PC-3 (cell line): ENCODE results near the gene DCHS1. TPM values are rescaled to one million over a fixed set of nuclear protein-coding genes. Genes with fewer than 3 reads are reported as not detected.
"Not testable (repeated sequence)": the region's sequence is repeated elsewhere in the genome, so short reads cannot be mapped to it uniquely, and the experiment has no call there.

Experiments
- ATAC-seq: fragments of 200-7000 bp; cut with Tn5 transposase; 2 replicates; pipeline ENCODE4 v1.9.1; 2020; ENCODE audit warnings: mild to moderate bottlenecking, moderate library complexity
- Bru-seq: library from RNA; stranded (reverse); fragments of 400-500 nt; gene quantifications from one replicate; lab custom pipeline; 2021; lab: Mats Ljungman, UMichigan
- BruChase-seq, 2 experiments: library from RNA; stranded (reverse); fragments of 400-500 nt; gene quantifications; one replicate each; lab custom pipeline; 2021; lab: Mats Ljungman, UMichigan
- BruUV-seq: library from RNA; stranded (reverse); fragments of 400-500 nt; replicated peaks from 2 replicates; lab custom pipeline; 2021; lab: Mats Ljungman, UMichigan
- CTCF ChIA-PET: fragments of 300-600 bp; sonication (Branson Sonifier 250); formaldehyde crosslinking; loops from one replicate; lab custom pipeline; 2022; ENCODE audit warnings: antibody characterized with exemption; lab: Charles Lee
- POLR2A ChIA-PET: fragments of 300-600 bp; sonication (Branson Sonifier 250); formaldehyde crosslinking; loops from one replicate; lab custom pipeline; 2022; ENCODE audit warnings: antibody characterized with exemption; ENCODE audit not compliant: unreplicated experiment; lab: Charles Lee
- DNase-seq: peaks from one replicate; pipeline ENCODE4 v3.0.0-alpha.2; 2015
- H2AFZ ChIP-seq: fragments of 300-600 bp; sonication (generic); 2 replicates; pipeline ENCODE4 v1.6.0; 2016; ENCODE audit warnings: antibody characterized with exemption, low read length
- H3F3A ChIP-seq: fragments of 300-600 bp; sonication (generic); one replicate; pipeline ENCODE4 v1.6.0; 2017; ENCODE audit warnings: antibody characterized with exemption, low read length, control low read depth, mild to moderate bottlenecking; ENCODE audit not compliant: unreplicated experiment
- H3K27ac ChIP-seq: fragments of 300-600 bp; sonication (generic); 2 replicates; pipeline ENCODE4 v1.5.1; 2016; ENCODE audit warnings: mild to moderate bottlenecking, low read length
- H3K27me3 ChIP-seq: fragments of 300-600 bp; sonication (generic); 2 replicates; pipeline ENCODE4 v1.6.1; 2016; ENCODE audit warnings: low read length, mixed read lengths
- H3K36me3 ChIP-seq: fragments of 300-600 bp; sonication (generic); 2 replicates; pipeline ENCODE4 v1.6.1; 2016; ENCODE audit warnings: low read depth, mixed run types, low read length, mixed read lengths
- H3K4me1 ChIP-seq: fragments of 300-600 bp; sonication (generic); 2 replicates; pipeline ENCODE4 v1.5.1; 2016; ENCODE audit warnings: low read length; ENCODE audit not compliant: insufficient read depth
- H3K4me2 ChIP-seq: fragments of 300-600 bp; sonication (generic); 2 replicates; pipeline ENCODE4 v1.6.0; 2016; ENCODE audit warnings: low read length
- H3K4me3 ChIP-seq: fragments of 300-600 bp; sonication (generic); 2 replicates; pipeline ENCODE4 v1.5.1; 2016; ENCODE audit warnings: mild to moderate bottlenecking, low read length, mixed read lengths
- H3K79me2 ChIP-seq: fragments of 300-600 bp; sonication (generic); 2 replicates; pipeline ENCODE4 v1.6.1; 2017; ENCODE audit warnings: low read length, mixed read lengths
- H3K9ac ChIP-seq: fragments of 300-600 bp; sonication (generic); 2 replicates; pipeline ENCODE4 v1.6.0; 2016; ENCODE audit warnings: mild to moderate bottlenecking, low read length
- H3K9me2 ChIP-seq: fragments of 300-600 bp; sonication (generic); replicated peaks from 2 replicates; pipeline ENCODE4 v1.6.1; 2016; ENCODE audit warnings: mixed run types, low read length, mixed read lengths
- H3K9me3 ChIP-seq: fragments of 300-600 bp; sonication (generic); 2 replicates; pipeline ENCODE4 v1.6.1; 2016; ENCODE audit warnings: low read length, mixed read lengths
- H4K20me1 ChIP-seq: fragments of 300-600 bp; sonication (generic); 2 replicates; pipeline ENCODE4 v1.6.1; 2016; ENCODE audit warnings: low read length, mixed read lengths
- EZH2 ChIP-seq: fragments of 300-600 bp; sonication (generic); IDR thresholded peaks from one replicate; pipeline ENCODE4 v1.6.1; 2017; ENCODE audit warnings: antibody characterized with exemption, mild to moderate bottlenecking, low read length; ENCODE audit not compliant: unreplicated experiment
- EZH2phosphoT487 ChIP-seq: fragments of 300-600 bp; sonication (generic); IDR thresholded peaks from 2 replicates; pipeline ENCODE4 v1.6.1; 2018; ENCODE audit warnings: mild to moderate bottlenecking, antibody characterized with exemption, low read length, borderline replicate concordance
- intact Hi-C: fragments of 100-400 bp; cut with micrococcal nuclease; formaldehyde crosslinking; loops from 2 replicates; pipeline ENCODE4 v1.9.0; 2023
- long read RNA-seq: library from polyadenylated mRNA; unstranded; transcript quantifications from one replicate; pipeline ENCODE4 v2.0.0, GENCODE V29; 2021; ENCODE audit not compliant: unreplicated experiment
- total RNA-seq: library from RNA; depleted of rRNA; stranded (reverse); fragments of >200 nt; gene quantifications from 2 replicates; pipeline ENCODE4 v1.2.3, GENCODE V29; 2014; rRNA removed
- TF ChIP-seq, protein P1 (sequence below): fragments of 300-600 bp; sonication (generic); conservative IDR thresholded peaks from 2 replicates; pipeline ENCODE4 v1.5.1; 2017; ENCODE audit warnings: antibody characterized with exemption, low read depth, mild to moderate bottlenecking, low read length

DCHS1 gene, protein sequence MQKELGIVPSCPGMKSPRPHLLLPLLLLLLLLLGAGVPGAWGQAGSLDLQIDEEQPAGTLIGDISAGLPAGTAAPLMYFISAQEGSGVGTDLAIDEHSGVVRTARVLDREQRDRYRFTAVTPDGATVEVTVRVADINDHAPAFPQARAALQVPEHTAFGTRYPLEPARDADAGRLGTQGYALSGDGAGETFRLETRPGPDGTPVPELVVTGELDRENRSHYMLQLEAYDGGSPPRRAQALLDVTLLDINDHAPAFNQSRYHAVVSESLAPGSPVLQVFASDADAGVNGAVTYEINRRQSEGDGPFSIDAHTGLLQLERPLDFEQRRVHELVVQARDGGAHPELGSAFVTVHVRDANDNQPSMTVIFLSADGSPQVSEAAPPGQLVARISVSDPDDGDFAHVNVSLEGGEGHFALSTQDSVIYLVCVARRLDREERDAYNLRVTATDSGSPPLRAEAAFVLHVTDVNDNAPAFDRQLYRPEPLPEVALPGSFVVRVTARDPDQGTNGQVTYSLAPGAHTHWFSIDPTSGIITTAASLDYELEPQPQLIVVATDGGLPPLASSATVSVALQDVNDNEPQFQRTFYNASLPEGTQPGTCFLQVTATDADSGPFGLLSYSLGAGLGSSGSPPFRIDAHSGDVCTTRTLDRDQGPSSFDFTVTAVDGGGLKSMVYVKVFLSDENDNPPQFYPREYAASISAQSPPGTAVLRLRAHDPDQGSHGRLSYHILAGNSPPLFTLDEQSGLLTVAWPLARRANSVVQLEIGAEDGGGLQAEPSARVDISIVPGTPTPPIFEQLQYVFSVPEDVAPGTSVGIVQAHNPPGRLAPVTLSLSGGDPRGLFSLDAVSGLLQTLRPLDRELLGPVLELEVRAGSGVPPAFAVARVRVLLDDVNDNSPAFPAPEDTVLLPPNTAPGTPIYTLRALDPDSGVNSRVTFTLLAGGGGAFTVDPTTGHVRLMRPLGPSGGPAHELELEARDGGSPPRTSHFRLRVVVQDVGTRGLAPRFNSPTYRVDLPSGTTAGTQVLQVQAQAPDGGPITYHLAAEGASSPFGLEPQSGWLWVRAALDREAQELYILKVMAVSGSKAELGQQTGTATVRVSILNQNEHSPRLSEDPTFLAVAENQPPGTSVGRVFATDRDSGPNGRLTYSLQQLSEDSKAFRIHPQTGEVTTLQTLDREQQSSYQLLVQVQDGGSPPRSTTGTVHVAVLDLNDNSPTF (N-terminal part only)
- total RNA-seq = under 0.01 TPM in 1 of 2 replicates, not detected in the other
- percentile 10 among the genes with signal in this experiment for Bru-seq, nascent RNA
- percentile 27 among the genes with signal in this experiment for BruChase-seq, experiment 1, labeled RNA remaining after a 6-hour chase
- percentile 24 among the genes with signal in this experiment for BruChase-seq, experiment 2, labeled RNA remaining after a 2-hour chase
- long read RNA-seq = 0 reads

DNA sequence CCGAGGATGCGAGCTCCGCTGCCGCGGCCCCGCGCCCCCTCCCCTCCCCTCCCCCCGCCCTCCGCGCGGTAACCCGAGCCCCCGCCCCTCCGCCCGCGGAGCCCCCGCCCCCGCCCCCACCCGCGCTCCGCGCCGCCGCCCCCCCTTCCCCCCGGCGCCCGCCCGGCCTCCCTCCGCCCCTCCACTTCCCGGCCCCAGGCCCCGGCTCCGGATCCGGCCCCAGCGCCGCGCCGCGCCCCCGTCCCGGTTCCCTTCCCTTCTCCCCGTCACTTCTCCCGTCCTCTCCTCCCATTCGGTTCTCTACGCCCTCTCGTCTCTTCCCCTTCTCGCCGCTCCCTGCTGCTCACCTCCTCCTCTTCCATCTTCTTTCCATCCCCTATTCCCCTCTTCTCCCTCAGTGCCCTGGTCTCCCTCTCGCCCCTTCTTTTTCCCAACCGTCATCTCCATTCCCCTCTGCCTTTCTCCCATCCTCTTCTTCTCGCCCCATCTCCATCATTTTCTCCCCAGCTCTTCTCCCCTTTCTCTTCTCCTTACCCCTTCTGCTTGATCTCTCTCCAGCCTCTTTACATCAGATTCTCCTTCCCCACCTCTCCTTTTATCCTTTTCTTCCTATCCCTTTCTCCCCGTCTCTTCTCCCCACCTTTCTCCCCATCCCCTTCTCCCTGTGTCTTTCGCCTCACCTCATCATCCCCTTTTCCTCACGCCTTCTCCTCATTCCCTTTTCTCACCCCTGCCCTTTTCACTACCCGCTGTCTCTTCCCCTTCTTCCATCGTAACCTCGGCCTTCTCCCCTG, at the start of gene DCHS1:
TSS of gene DCHS1 (minus strand) at position 20 of the 794 bp plus-strand sequence. CDS start 14,196 bp downstream, outside the sequence.
- H4K20me1 ChIP-seq = no peaks in the 10 kb centered on the region
- no peaks in the 10 kb centered on the region for H3K79me2 ChIP-seq
- DNase-seq = no peak
- H3F3A ChIP-seq = no peaks in the 10 kb centered on the region
- peaks cover 48% of the 10 kb centered on the region for H3K27me3 ChIP-seq
- H3K9me3 ChIP-seq = no peaks in the 10 kb centered on the region
- no peak within 1 kb of the TSS for H3K27ac ChIP-seq
- ATAC-seq = no peak
- H3K9ac ChIP-seq = no peak within 1 kb of the TSS
- H3K4me2 ChIP-seq = no peak within 1 kb of the TSS
- H2AFZ ChIP-seq = no peak within 1 kb of the TSS
- no peaks in the 10 kb centered on the region for H3K36me3 ChIP-seq
- TF ChIP-seq, protein P1, sequence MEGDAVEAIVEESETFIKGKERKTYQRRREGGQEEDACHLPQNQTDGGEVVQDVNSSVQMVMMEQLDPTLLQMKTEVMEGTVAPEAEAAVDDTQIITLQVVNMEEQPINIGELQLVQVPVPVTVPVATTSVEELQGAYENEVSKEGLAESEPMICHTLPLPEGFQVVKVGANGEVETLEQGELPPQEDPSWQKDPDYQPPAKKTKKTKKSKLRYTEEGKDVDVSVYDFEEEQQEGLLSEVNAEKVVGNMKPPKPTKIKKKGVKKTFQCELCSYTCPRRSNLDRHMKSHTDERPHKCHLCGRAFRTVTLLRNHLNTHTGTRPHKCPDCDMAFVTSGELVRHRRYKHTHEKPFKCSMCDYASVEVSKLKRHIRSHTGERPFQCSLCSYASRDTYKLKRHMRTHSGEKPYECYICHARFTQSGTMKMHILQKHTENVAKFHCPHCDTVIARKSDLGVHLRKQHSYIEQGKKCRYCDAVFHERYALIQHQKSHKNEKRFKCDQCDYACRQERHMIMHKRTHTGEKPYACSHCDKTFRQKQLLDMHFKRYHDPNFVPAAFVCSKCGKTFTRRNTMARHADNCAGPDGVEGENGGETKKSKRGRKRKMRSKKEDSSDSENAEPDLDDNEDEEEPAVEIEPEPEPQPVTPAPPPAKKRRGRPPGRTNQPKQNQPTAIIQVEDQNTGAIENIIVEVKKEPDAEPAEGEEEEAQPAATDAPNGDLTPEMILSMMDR = no peak
- TF ChIP-seq EZH2 (no peak), EZH2phosphoT487 (no peak)
- BruUV-seq = no TSS peak
- CTCF ChIA-PET = no interaction called here
- no peaks in the 10 kb centered on the region for H3K9me2 ChIP-seq
- intact Hi-C loops = no loop called here
- POLR2A ChIA-PET = no interaction called here
- H3K4me3 ChIP-seq = no peak within 1 kb of the TSS
- H3K4me1 ChIP-seq = no peaks in the 10 kb centered on the region; the same call in 1 of the 2 replicates

DNA sequence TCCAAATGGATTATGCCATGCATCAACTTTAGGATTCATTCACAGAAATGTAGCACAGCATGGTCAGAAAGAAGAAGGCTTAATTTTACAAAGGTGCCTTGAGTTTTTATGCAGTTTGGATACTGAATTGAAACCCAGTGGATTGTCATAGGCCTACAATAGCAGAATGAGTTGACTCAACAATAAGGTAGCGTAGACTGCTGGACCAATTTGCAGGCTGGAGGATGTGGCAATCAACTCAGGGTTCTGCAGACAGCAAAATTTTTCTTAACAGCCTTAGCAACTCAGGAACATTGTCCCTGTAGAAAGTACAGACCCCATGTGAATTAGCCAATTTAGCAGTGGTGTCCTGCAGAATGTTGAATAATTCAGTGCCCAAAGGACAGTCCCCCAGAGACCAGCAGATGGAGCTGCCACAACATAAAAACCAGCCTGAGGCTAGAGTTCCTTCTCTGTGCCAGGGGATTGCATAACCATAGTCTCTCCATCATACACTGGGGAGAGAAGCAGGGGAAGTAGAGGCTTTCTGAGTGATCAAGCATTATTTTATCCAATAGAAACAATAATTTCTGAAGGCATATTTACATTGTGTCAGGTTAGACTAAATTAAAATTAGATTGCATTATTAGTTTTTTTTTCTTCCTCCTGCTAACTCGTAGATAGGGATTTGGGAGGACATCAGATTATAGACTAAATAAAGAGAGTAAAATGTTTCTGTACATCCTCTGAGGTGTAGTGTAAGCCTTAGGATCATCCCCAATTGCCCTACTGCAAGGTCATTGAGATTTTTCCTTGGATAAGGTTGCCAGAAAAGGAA, 47.8 kb upstream of the DCHS1 start:
- Histone ChIP-seq H3K9me2 (no peaks in the 10 kb centered on the region), H3K4me2 (no peak overlapping the region), H3K4me3 (no peak overlapping the region), H3K4me1 (peaks cover 8% of the 10 kb centered on the region; the same call in 1 of the 2 replicates), H2AFZ (no peak overlapping the region), H3K27me3 (0 out of 2 replicates have a peak, but pooled peaks cover 3% of the 10 kb centered on the region), H3K79me2 (no peaks in the 10 kb centered on the region), H3F3A (no peaks in the 10 kb centered on the region), H3K36me3 (no peaks in the 10 kb centered on the region; the same call in 1 of the 2 replicates), H3K27ac (no peak overlapping the region), H3K9me3 (no peaks in the 10 kb centered on the region), H3K9ac (no peak overlapping the region), H4K20me1 (no peaks in the 10 kb centered on the region)
- ATAC-seq (peak; percentile 80), DNase-seq (peak; percentile 76)
- no TSS peak for BruUV-seq
- intact Hi-C loops = loop anchor here (1.0 to 2.0 kb wide), 3 partner anchors 21 to 85 kb away; partner anchors contain the start of genes MRPL17 and TPP1
- ChIA-PET POLR2A (no interaction called here), CTCF (interaction anchor here (1.0 kb wide), 2 partner anchors 20 to 99 kb away, joined by 3 to 4 read pairs; partner anchors contain the start of gene MRPL17)
- TF ChIP-seq, protein P1 = peak; percentile 77
- TF ChIP-seq EZH2phosphoT487 = no peak

DNA sequence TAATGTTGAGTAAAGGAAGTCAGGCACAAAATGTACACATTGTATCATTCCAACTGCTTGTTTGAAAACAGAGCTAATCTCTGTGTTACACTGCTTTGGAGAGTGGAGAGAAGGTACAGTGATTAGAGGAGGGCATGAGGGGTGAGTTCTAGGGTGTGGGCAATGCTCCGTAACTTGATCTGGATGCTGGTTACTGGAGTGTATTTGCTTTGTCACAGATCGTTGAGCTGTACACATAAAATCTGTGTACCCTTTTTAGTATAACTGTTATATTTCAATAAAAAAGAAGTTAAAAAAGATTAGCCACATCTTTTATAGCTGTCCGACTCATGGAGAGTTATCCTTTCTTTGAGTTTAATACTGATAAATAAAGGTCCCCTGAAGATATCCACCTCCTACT, 46.3 kb upstream of the DCHS1 start:
- H3K79me2 ChIP-seq, H2AFZ ChIP-seq, H3K4me3 ChIP-seq, H3K36me3 ChIP-seq, H4K20me1 ChIP-seq, H3K4me1 ChIP-seq, H3K27ac ChIP-seq, BruUV-seq, H3K9ac ChIP-seq, H3K9me2 ChIP-seq, H3K27me3 ChIP-seq, H3K9me3 ChIP-seq, H3F3A ChIP-seq: not testable (repeated sequence)
- peak overlapping the region; percentile 22; the same call in 1 of the 2 replicates for H3K4me2 ChIP-seq
- peak; percentile 15 for DNase-seq
- peak; percentile 90 for ATAC-seq
- CTCF ChIA-PET = interaction anchor here (0.6 kb wide), 1 partner anchor 53 kb away, joined by 4 read pairs; no protein-coding TSS in a partner anchor
- POLR2A ChIA-PET = interaction anchor here (0.7 kb wide), 1 partner anchor 98 kb away, joined by 3 read pairs; no protein-coding TSS in a partner anchor
- intact Hi-C loops = loop anchor here (2.0 kb wide), 2 partner anchors 19 to 83 kb away; partner anchors contain the start of genes MRPL17 and TPP1
